GM19099 (cell line): ENCODE results near the gene FBXL19.

Experiments used
- POLR2A ChIP-seq: IDR thresholded peaks from 3 replicates; pipeline ENCODE4 v1.6.1; 2011; ENCODE audit warnings: low read depth; ENCODE audit not compliant: insufficient read length; ENCODE audit errors: extremely low read depth

The FBXL19 gene

DNA sequence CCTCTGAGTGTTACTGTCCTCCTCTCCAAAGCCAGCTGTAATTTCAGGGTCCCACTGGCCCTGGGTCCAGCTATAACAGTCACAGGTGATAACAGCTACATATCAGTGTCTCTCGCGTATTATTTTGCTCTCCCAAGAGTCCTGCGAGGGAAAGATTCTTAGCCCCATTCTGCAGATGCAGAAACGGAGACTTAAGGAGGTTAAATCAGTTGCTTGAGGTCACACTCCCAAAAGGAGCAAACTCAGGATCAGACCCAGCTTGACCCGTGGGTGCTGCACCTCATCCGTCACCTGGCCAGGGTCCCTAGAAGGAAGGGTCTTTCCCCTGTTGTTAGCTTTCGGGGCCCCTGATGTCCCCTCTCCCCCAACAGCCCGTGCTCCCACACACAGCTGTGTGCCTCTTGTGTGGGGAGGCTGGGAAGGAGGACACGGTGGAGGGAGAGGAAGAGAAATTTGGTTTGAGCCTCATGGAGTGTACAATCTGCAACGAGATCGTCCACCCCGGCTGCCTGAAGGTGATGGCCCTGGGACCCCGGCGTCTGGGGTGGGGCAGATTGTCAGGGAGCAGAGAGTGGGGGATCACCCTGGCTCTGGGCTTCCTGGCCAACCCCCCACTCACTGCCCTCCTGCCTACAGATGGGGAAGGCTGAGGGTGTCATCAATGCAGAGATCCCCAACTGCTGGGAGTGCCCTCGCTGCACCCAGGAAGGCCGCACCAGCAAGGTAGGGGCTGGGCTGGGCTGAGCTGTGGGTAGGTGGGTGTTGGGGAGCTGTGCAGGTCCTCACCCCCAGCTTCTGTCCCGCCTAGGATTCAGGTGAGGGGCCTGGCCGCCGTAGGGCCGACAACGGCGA is 3.8 kb downstream of the FBXL19 start:
- no peak for TF ChIP-seq POLR2A

DNA sequence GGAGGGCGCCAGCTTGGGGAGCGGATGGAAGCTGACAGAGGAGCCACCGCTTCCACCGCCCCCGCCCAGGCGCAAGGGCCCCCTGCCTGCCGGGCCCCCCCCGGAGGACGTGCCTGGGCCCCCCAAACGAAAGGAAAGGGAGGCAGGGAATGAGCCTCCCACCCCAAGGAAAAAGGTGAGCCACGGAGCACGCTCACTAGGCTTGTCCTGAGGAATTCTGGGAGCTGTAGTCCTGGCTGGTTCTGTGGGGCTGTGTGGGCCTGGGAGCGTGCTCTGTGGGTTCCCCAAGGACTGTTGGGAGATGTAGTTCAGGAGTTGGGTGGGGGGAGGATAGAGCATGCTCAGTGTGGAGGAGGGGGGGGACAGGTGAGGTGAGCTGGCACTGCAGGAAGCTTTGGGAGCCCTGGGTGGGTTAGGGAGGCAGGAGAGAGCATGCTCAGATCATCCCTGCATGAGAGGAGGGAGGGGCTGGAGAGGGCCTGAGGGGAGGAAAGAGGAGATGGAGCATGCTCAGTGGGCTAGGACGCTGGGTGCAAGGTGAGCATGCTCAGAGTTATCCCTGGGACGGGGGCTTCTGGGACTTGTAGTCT is 4.5 kb downstream of the FBXL19 start:
- no peak for TF ChIP-seq POLR2A

DNA sequence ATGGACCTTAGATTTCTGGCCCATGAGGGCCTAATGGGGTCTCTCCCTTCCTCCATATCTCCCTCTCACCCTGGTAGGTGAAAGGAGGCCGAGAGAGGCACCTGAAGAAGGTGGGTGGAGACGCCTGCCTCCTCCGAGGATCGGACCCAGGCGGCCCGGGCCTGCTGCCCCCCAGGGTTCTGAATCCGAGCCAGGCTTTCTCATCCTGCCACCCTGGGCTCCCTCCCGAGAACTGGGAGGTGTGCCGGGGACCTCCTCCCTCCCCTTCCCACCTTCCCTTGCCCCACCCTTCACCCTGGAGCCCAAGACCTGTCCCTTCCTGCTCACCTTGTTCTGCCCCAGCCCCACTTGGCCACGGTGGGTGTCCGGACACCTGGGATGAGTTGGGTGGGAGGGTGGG is 5.0 kb downstream of the FBXL19 start:
- no peak for TF ChIP-seq POLR2A

DNA sequence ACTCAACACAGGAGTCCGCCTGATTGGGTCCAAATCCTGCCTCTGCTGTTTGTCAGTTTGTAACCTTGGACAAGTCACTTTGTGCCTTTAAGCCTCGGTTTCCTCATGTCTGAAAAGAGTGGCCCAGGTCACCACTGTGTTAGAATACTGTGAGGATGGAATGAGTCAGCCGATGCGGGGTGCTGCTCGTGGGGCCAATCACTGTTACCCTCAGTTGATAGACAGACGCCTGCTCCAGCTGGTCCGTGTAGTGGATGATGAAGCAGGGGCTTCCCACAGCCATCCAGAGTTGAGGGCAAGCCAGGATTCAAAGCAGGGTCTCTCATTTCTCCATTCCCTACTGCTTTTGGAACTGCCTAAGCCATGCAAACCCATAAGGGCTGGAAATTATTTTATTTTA is 5.8 kb downstream of the FBXL19 start:
- no peak for TF ChIP-seq POLR2A

DNA sequence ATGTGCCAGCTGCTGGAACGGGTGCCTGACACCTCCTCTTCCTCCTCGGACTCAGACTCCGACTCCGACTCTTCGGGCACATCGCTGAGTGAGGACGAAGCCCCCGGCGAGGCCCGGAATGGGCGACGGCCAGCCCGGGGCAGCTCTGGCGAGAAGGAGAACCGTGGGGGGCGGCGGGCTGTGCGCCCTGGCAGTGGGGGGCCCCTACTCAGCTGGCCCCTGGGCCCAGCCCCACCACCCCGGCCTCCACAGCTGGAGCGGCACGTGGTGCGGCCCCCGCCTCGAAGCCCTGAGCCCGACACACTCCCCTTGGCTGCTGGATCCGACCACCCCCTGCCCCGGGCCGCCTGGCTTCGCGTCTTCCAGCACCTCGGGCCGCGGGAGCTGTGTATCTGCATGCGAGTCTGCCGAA is 6.8 kb downstream of the FBXL19 start:
- no peak for TF ChIP-seq POLR2A

DNA sequence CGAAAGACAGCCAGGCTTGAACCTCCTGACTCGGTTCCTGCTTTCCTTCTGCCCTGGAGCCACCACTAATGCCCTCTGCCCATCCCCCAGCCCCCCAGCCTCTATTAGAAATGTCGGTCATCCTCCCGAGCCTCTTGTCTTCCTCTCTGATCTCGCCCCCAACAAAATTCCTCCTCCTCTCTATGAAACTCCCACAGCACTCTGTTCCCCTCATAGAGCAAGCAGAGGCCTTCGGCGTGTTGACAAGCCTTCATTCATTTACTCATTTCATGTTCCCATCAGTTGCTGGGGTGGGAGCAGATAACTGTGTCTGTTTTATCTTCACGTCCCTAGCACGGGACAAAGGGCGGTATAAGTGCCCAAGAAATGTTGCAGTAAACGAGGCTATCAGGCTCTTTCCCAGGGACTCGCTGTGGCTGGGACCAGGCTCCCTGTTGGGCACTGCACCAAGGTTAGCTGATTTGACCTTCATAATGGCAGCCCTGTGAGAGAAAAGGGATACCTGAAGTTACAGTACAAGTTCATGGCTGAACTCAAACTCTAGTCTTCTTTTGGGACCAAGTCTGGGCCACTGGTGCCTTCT is 7.8 kb downstream of the FBXL19 start:
- no peak for TF ChIP-seq POLR2A

DNA sequence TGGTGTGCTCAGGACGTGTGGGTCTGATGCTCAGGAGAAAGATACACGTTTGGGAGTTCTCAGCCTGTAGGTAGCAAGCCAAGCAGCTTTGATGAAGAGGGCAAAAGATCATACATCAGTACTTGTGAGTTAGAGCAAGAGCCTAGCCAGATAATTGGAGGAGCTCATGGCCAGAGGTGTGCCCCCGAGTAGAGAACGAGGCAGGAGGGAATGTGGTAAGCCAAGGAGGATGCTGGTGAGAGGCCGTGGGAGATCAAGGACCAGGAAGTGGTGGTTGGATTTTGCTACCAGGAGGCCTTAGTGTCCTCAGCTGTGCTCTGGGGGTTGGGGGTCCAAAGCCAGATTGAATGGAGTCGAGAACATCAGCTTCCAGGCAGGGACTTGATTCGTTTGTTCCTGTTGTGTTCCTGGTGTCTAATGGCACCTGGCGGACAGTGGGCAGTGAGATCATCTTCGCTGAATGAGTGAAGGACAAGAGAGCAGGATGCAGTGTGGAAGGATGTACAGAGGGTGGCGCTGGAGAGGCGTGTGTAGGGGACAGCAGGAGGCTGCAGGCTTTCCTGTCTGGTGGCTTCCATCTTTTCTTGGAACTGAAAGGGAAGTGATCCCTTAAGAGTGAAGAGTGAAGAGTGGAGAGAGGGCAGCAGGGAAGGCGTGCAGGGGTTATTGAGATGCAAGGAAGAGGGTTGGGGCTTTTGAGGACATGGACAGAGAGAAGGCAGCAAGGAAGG is 11.6 kb downstream of the FBXL19 start:
- TF ChIP-seq POLR2A, result no peak

DNA sequence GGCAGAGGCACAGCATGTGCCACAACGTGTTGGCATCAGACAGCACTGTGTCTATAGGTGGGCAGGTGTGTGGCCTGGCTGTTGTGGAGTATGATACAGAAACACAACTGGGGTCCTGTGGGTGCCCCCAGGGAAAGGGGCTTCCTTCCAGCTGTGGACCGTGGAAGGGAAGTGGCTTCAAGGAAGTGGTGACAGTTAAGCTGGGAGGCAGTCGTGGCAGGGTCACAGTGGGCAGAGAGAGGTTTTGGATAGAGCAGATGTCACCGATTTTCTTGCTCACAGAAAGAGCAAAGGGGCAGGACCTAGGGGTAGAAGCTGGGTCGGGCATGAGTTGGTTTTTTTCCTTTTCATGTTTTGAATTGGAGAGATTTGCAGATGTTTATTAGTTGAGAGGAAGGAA is 14.3 kb downstream of the FBXL19 start:
- TF ChIP-seq POLR2A, result no peak

DNA sequence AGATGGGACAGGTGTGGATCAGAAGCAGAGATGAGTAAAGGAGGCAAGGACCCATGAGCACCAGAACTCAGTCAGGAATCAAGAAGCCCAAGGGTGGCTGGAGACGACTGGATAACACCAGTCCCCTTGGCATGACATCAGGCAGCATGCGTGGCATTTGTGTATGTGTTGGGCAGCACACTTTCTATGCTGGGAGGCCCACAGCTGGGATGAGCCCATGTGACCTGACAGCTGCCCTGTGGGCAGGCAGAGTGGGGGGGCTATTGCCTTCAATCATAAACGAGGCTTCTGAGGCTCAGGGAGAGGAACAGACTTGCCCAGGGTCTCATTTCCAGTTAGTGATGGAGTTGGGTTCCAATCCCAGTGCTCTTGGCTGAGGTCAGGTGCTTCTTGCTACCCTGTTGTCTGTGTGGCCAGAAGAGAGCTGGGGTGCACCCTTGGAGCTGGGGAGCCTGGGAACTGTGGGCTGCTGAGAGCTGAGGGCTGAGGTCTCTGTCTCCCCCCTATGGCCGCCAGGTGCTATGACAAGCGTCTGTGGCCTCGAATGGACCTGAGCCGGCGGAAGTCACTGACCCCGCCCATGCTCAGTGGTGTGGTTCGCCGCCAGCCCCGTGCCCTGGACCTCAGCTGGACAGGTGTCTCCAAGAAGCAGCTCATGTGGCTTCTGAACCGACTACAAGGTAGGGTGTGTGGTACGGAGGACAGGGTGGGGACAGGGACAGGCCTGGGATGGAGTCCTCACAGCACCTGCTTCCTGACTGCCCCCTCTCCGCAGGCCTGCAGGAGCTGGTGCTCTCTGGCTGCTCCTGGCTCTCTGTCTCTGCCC is 18.4 kb downstream of the FBXL19 start:
- TF ChIP-seq POLR2A, result no peak

DNA sequence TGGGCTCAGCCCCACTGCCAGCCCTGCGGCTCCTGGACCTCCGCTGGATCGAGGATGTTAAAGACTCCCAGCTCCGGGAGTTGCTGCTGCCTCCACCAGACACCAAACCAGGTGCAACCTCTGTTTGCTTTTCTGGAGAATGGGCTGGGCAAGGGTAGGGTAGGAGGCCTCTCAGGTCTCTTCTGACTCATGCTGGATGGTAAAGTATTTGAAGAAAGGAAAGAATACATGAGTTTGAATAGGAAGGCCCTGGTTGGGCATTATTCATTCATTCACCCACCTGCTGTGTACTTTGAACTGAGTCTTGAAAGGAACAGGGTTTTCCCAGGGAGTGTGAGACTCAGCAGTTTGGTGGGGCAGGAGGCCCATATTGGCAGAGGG is 19.0 kb downstream of the FBXL19 start:
- TF ChIP-seq POLR2A, result no peak

DNA sequence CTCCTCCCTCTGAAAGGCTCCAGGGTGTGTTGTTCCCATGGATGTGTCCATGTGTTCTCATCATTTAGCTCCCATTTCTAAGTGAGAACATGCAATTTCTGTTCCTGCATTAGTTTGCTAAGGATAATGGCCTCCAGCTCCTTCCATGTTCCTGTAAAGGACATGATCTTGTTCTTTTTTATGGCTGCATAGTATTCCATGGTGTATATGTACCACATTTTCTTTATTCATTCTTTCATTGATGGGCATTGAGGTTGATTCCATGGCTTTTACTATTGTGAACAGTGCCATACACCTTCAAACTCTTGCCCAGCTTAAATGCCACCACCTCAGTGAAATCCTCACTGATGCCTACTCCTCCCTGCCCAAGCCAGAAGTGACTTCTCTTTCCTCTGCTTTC is 21.0 kb downstream of the FBXL19 start:
- TF ChIP-seq POLR2A, result no peak

DNA sequence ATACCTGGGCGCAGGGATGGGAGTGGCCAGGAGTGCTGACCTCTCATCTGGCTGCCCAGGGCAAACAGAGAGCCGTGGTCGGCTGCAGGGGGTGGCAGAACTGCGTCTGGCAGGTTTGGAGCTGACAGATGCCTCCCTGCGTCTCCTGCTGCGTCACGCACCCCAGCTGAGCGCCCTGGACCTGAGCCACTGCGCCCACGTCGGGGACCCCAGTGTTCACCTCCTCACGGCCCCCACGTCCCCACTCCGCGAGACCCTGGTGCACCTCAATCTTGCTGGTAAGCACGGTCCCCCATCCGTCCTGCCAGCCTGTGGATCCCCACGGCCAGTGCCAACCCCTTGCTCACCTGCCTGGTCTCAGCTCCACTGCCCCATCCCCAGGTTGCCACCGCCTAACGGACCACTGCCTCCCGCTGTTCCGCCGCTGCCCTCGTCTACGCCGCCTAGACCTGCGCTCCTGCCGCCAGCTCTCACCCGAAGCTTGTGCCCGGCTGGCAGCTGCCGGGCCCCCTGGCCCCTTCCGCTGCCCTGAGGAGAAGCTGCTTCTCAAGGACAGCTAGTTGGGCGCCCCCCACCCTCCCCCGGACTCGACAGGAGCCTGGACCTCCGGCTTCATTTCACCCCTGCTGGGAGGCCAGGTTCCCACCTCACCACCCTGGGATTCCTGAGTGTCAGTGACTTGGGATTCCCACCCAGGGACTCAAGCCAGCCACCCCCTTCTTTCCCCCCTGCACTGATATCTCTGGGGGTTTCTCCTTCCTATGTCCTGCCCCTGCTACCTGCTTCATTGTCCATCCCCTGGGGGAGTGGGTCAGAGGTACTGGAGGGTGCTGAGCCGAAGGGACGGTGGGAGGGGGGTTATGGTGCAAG is 23.5 kb downstream of the FBXL19 start:
- TF ChIP-seq POLR2A, result no peak

DNA sequence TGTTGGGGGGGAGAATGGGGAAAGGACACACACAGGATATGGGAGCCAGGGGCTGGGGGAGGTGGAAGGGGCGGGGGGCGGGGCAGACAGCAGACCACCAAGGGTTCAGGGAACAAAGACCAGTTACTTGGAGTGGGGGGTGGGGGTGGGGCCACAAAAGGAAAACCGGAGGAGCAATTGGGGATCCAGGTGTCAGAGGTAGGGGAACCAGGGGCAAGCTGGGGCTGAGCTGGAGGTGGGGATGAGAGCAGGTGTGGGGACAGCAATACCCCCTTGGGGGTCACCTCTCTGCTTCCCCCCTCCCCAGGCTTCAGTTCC is 24.1 kb downstream of the FBXL19 start:
- TF ChIP-seq POLR2A, result no peak
